GM12878 (cell line): ENCODE measurements around the gene ORMDL1. TPM values are rescaled to one million over a fixed set of nuclear protein-coding genes. Genes with fewer than 3 reads are reported as not detected.

Experiments
- ATAC-seq: fragments of 200-7000 bp; cut with Tn5 transposase; 3 replicates; pipeline ENCODE4 v1.9.1; 2020; ENCODE audit warnings: mild to moderate bottlenecking, moderate library complexity
- BruUV-seq: library from RNA; stranded (reverse); fragments of 400-500 nt; replicated peaks from 2 replicates; lab custom pipeline; 2021; lab: Mats Ljungman, UMichigan
- CTCF ChIA-PET: fragments of 300-600 bp; sonication (Branson Sonifier 250); formaldehyde crosslinking; extraction: SDS; loops from one replicate; lab custom pipeline; 2021; ENCODE audit warnings: inconsistent platforms; lab: Yijun Ruan, JAX
- POLR2A ChIA-PET: fragments of 350-600 bp; formaldehyde crosslinking; extraction: SDS; loops from one replicate; lab custom pipeline; 2021; ENCODE audit warnings: inconsistent platforms; lab: Charles Lee
- RAD21 ChIA-PET: fragments of 300-600 bp; sonication (Branson Sonifier 250); formaldehyde crosslinking; loops from one replicate; lab custom pipeline; 2023; ENCODE audit warnings: antibody characterized with exemption; ENCODE audit not compliant: unreplicated experiment; lab: Charles Lee
- SMC1A ChIA-PET: fragments of 300-600 bp; sonication (Branson Sonifier 250); formaldehyde crosslinking; loops from one replicate; lab custom pipeline; 2023; ENCODE audit not compliant: unreplicated experiment, uncharacterized antibody; lab: Charles Lee
- DNase-seq: peaks from one replicate; pipeline ENCODE4 v3.0.0-alpha.2; 2011; ENCODE audit warnings: low read depth, low spot score
- FAIRE-seq: peaks from 3 replicates; lab custom pipeline; 2011; peaks lifted over from hg19 to GRCh38; lab: Jason Lieb, UNC
- H2AFZ ChIP-seq: 2 replicates; pipeline ENCODE4 v1.6.0; 2011; ENCODE audit warnings: low read depth, low read length, control low read depth; ENCODE audit not compliant: control insufficient read depth
- H3K27ac ChIP-seq: 2 replicates; pipeline ENCODE4 v1.5.1; 2011; ENCODE audit warnings: control low read depth; ENCODE audit not compliant: control insufficient read depth, insufficient read depth
- H3K27me3 ChIP-seq, 2 experiments: replicated peaks in 1 of 2; 2 replicates each; pipeline versions ENCODE4 v1.6.0 to v1.6.1; 2011; ENCODE audit warnings: low read length in 1 of 2; ENCODE audit not compliant: control insufficient read depth in 2 of 2, insufficient read depth in 2 of 2
- H3K36me3 ChIP-seq, 2 experiments: 2 replicates each; pipeline ENCODE4 v1.5.1; 2011; ENCODE audit warnings: low read length in 1 of 2; ENCODE audit not compliant: control insufficient read depth in 2 of 2, insufficient read depth in 2 of 2
- H3K4me1 ChIP-seq: 2 replicates; pipeline ENCODE4 v1.6.1; 2011; ENCODE audit warnings: mild to moderate bottlenecking, low read length, moderate library complexity, mixed read lengths; ENCODE audit not compliant: control insufficient read depth, insufficient read depth
- H3K4me2 ChIP-seq: 2 replicates; pipeline ENCODE4 v1.6.0; 2011; ENCODE audit warnings: control low read depth; ENCODE audit not compliant: control insufficient read depth, insufficient read depth
- H3K4me3 ChIP-seq: fragments of 200-600 bp; sonication (generic); 2 replicates; pipeline ENCODE4 v1.5.1; 2016
- H3K79me2 ChIP-seq: 2 replicates; pipeline ENCODE4 v1.6.0; 2011; ENCODE audit warnings: low read length; ENCODE audit not compliant: control insufficient read depth, insufficient read depth
- H3K9ac ChIP-seq: 2 replicates; pipeline ENCODE4 v1.8.0; 2011; ENCODE audit warnings: low read length, control low read depth, mixed read lengths; ENCODE audit not compliant: control insufficient read depth, insufficient read depth
- H3K9me3 ChIP-seq: replicated peaks from 3 replicates; pipeline ENCODE4 v1.5.1; 2011; ENCODE audit warnings: mild to moderate bottlenecking, low read length; ENCODE audit not compliant: control insufficient read depth, insufficient read depth
- H4K20me1 ChIP-seq: 2 replicates; pipeline ENCODE4 v1.6.0; 2011; ENCODE audit not compliant: control insufficient read depth, insufficient read depth
- CREM ChIP-seq: IDR thresholded peaks from 2 replicates; pipeline ENCODE4 v1.6.1; 2014; ENCODE audit warnings: antibody characterized with exemption, low read depth
- ELK1 ChIP-seq: IDR thresholded peaks from 2 replicates; pipeline ENCODE4 v1.6.1; 2012; ENCODE audit warnings: low read depth, low read length, improper control_type of control experiment
- FOS ChIP-seq: IDR thresholded peaks from 3 replicates; pipeline ENCODE4 v1.6.1; 2011; ENCODE audit warnings: borderline replicate concordance; ENCODE audit not compliant: insufficient read length; ENCODE audit errors: extremely low read depth
- JUNB ChIP-seq: IDR thresholded peaks from 2 replicates; pipeline ENCODE4 v1.6.1; 2016; ENCODE audit warnings: antibody characterized with exemption, mild to moderate bottlenecking
- MTA3 ChIP-seq: IDR thresholded peaks from 2 replicates; pipeline ENCODE4 v1.6.1; 2012; ENCODE audit warnings: low read length, inconsistent platforms, borderline replicate concordance
- NR2C2 ChIP-seq: IDR thresholded peaks from 2 replicates; pipeline ENCODE4 v1.6.1; 2011; ENCODE audit warnings: borderline replicate concordance, low read depth; ENCODE audit not compliant: control insufficient read depth, insufficient read length
- PBX3 ChIP-seq: IDR thresholded peaks from 2 replicates; pipeline ENCODE4 v1.6.1; 2011; ENCODE audit warnings: mild to moderate bottlenecking, low read depth, low read length, moderate library complexity; ENCODE audit not compliant: insufficient replicate concordance
- PRDM15 ChIP-seq: fragments of 450-650 bp; formaldehyde crosslinking; IDR thresholded peaks from 2 replicates; pipeline ENCODE4 v1.4.0; 2020; ENCODE audit warnings: mild to moderate bottlenecking, moderate library complexity
- RAD21 ChIP-seq: IDR thresholded peaks from 2 replicates; pipeline ENCODE4 v1.6.1; 2011; ENCODE audit warnings: mild to moderate bottlenecking, low read depth, low read length, moderate library complexity; ENCODE audit not compliant: insufficient read depth
- RB1 ChIP-seq: fragments of 450-650 bp; formaldehyde crosslinking; IDR thresholded peaks from 2 replicates; pipeline ENCODE4 v1.6.1; 2017; ENCODE audit warnings: mild to moderate bottlenecking, borderline replicate concordance
- SMC3 ChIP-seq: IDR thresholded peaks from 2 replicates; pipeline ENCODE4 v1.6.1; 2011; ENCODE audit warnings: low read length, improper control_type of control experiment, borderline replicate concordance
- TCF7 ChIP-seq: IDR thresholded peaks from 2 replicates; pipeline ENCODE4 v1.6.1; 2014; ENCODE audit warnings: antibody characterized with exemption, borderline replicate concordance
- USF2 ChIP-seq: IDR thresholded peaks from 2 replicates; pipeline ENCODE4 v1.6.1; 2011; ENCODE audit warnings: low read depth, low read length, improper control_type of control experiment, borderline replicate concordance
- YBX1 ChIP-seq: fragments of 450-650 bp; IDR thresholded peaks from 2 replicates; pipeline ENCODE4 v1.6.1; 2016; ENCODE audit warnings: antibody characterized with exemption
- ZSCAN29 ChIP-seq: fragments of 450-650 bp; IDR thresholded peaks from 2 replicates; pipeline ENCODE4 v1.6.1; 2017; ENCODE audit warnings: mild to moderate bottlenecking, moderate library complexity
- WGBS: methylation state at CpG from one replicate; pipeline ENCODE4 v1.1.6; 2016; ENCODE audit warnings: low lambda C conversion rate; ENCODE audit not compliant: insufficient replicate concordance, insufficient coverage; ENCODE audit errors: missing lambda C conversion rate; 5-methylcytosine and 5-hydroxymethylcytosine counted together
- in situ Hi-C: fragments of 300-500 bp; cut with MboI; formaldehyde crosslinking; loops from 9 replicates; pipeline ENCODE4 v1.14.3; 2018; ENCODE audit warnings: mixed read lengths
- intact Hi-C: fragments of 100-400 bp; cut with micrococcal nuclease; formaldehyde crosslinking; loops from one replicate; pipeline ENCODE4 v1.14.2; 2022; ENCODE audit not compliant: unreplicated experiment
- polyA plus RNA-seq, 11 experiments: library from polyadenylated mRNA; depleted of rRNA in 4 of 11; unstranded in 6 of 11; stranded (reverse) in 5 of 11; fragments of >200 nt; fragmentation: Nextera tagmentation in 4 of 11; fragmentation: Illumina TruSeq in 1 of 11; extraction: Ambion mirVana in 4 of 11; extraction: Trizol in 1 of 11; gene quantifications; 1 replicate in 1 of 11; 2 replicates in 10 of 11; pipeline versions ENCODE4 v1.2.1 to v1.2.3, GENCODE V29; 2011 to 2016; ENCODE audit warnings: inconsistent platforms in 2 of 11, missing spikeins in 2 of 11, low read depth in 1 of 11
- total RNA-seq, 4 experiments: library from RNA; depleted of rRNA in 3 of 4; stranded (reverse); fragments of >200 nt in 3 of 4; fragmentation: Illumina TruSeq in 1 of 4; extraction: Trizol in 1 of 4; gene quantifications; 2 replicates each; pipeline versions ENCODE4 v1.2.1 to v1.2.3, GENCODE V29; 2013 to 2021

The ORMDL1 gene
- total and polyA plus RNA-seq, 10 of the 15 experiments (the other 5 are each of a cell fraction or from before 2014, with no cell fraction given) = 62.6 to 161 (median 95.7) TPM

- peak within 1 kb of the TSS; percentile 91 for H3K27ac ChIP-seq
- H3K36me3 ChIP-seq = peaks cover 0 to 4% of the 10 kb centered on the region in 2 experiments; a peak in 2 of 4 replicates
- peak within 1 kb of the TSS; percentile 95 for H3K9ac ChIP-seq
- under 1% methylated on average over 33 of the region's 33 CpGs for WGBS
- peaks cover 10% of the 10 kb centered on the region for H3K79me2 ChIP-seq
- CTCF ChIA-PET = interaction anchor here (0.6 to 6.5 kb wide), 30 partner anchors 9 to 1385 kb away, joined by 3 to 84 read pairs (median 4); partner anchors contain the start of genes ANKAR, ASNSD1, NEMP2 and ORMDL1
- peaks cover 5% of the 10 kb centered on the region; the same call in 1 of the 2 replicates for H3K4me1 ChIP-seq
- peak within 1 kb of the TSS; percentile 99 for H2AFZ ChIP-seq
- no peaks in the 10 kb centered on the region for H3K9me3 ChIP-seq
- FAIRE-seq (peak; percentile 94), ATAC-seq (peak; percentile 97), DNase-seq (peak; percentile 87)
- in situ Hi-C loops (no loop called here), intact Hi-C loops (loop anchor here (1.0 to 10.0 kb wide), 3 partner anchors 22 to 318 kb away; partner anchors contain the start of genes ASNSD1, ORMDL1, PMS1 and WDR75)
- peak within 1 kb of the TSS; percentile 95 for H3K4me2 ChIP-seq
- no peaks in the 10 kb centered on the region for H4K20me1 ChIP-seq
- POLR2A ChIA-PET = interaction anchor here (0.6 to 4.0 kb wide), 14 partner anchors 9 to 476 kb away, joined by 3 to 23 read pairs (median 4); partner anchors contain the start of genes ORMDL1 and PMS1
- peak within 1 kb of the TSS; percentile 97 for H3K4me3 ChIP-seq
- no peaks in the 10 kb centered on the region for H3K27me3 ChIP-seq
- RAD21 ChIA-PET = interaction anchor here (0.6 to 2.0 kb wide), 13 partner anchors 12 to 515 kb away, joined by 3 to 10 read pairs (median 4); partner anchors contain the start of genes ANKAR, ASNSD1, ORMDL1 and PMS1
- BruUV-seq = TSS peak; percentile 88
- SMC1A ChIA-PET = interaction anchor here (0.6 to 1.8 kb wide), 19 partner anchors 9 to 1112 kb away, joined by 3 to 9 read pairs (median 4); partner anchors contain the start of gene ASNSD1
- no peak for TF ChIP-seq SMC3
- no peak for TF ChIP-seq YBX1
- no peak for TF ChIP-seq PBX3
- no peak for TF ChIP-seq FOS
- TF ChIP-seq ELK1 = peak; percentile 90
- no peak for TF ChIP-seq RB1
- peak; percentile 96 for TF ChIP-seq CREM
- TF ChIP-seq JUNB = peak; percentile 37; the same call in 1 of the 2 replicates
- no peak for TF ChIP-seq NR2C2
- peak; percentile 16; the same call in 1 of the 2 replicates for TF ChIP-seq RAD21
- TF ChIP-seq MTA3 = no peak
- TF ChIP-seq USF2 = peak; percentile 54; the same call in 1 of the 2 replicates
- TF ChIP-seq PRDM15 (CRISPR knock-in tag) = no peak
- TF ChIP-seq ZSCAN29 = no peak
- TF ChIP-seq TCF7 = peak; percentile 59; the same call in 1 of the 2 replicates
These were observed 21.4 kb downstream of the ORMDL1 start, which contains the start of gene OSGEPL1 for GRCh38 chr2:189762551-189763298. Gene OSGEPL1, minus strand, starts transcription at chr2:189762792. Its CDS starts 1,152 bp downstream, at chr2:189761640.
